Osteoblast (primary cell): ENCODE data around the gene PEX5L. TPM values are rescaled to one million over a fixed set of nuclear protein-coding genes. Genes with fewer than 3 reads are reported as not detected.

Experiments used
- DNase-seq: peaks from one replicate; pipeline ENCODE4 v3.0.0; 2011; ENCODE audit warnings: low spot score, mixed read lengths; ENCODE audit not compliant: insufficient read length; ENCODE audit errors: missing footprints
- H2AFZ ChIP-seq: 2 replicates; pipeline ENCODE4 v1.6.0; 2011; ENCODE audit warnings: mild to moderate bottlenecking, low read length
- H3K27ac ChIP-seq: 2 replicates; pipeline ENCODE4 v1.5.1; 2011; ENCODE audit warnings: mild to moderate bottlenecking, low read depth, low read length, moderate library complexity
- H3K27me3 ChIP-seq: 2 replicates; pipeline ENCODE4 v1.6.0; 2012; ENCODE audit warnings: mild to moderate bottlenecking, control low read depth, inconsistent platforms, low read length, moderate library complexity; ENCODE audit not compliant: insufficient read depth
- H3K36me3 ChIP-seq: 2 replicates; pipeline ENCODE4 v1.5.1; 2011; ENCODE audit warnings: mild to moderate bottlenecking, low read length, control low read depth, moderate library complexity; ENCODE audit not compliant: insufficient read depth
- H3K4me1 ChIP-seq: 2 replicates; pipeline ENCODE4 v1.5.1; 2011; ENCODE audit warnings: mild to moderate bottlenecking, low read length, control low read depth, moderate library complexity; ENCODE audit not compliant: insufficient read depth
- H3K4me2 ChIP-seq: 2 replicates; pipeline ENCODE4 v1.6.0; 2011; ENCODE audit warnings: mild to moderate bottlenecking, low read length; ENCODE audit not compliant: insufficient read depth
- H3K4me3 ChIP-seq: fragments of 200-600 bp; sonication (generic); 3 replicates; pipeline ENCODE4 v1.5.1; 2012; ENCODE audit warnings: mild to moderate bottlenecking, low read length, inconsistent platforms; ENCODE audit not compliant: insufficient read depth
- H3K79me2 ChIP-seq: 2 replicates; pipeline ENCODE4 v1.6.0; 2012; ENCODE audit warnings: mild to moderate bottlenecking, low read length, control low read depth, inconsistent platforms; ENCODE audit not compliant: insufficient read depth
- H3K9me3 ChIP-seq: 2 replicates; pipeline ENCODE4 v1.5.1; 2011; ENCODE audit warnings: low read depth, low read length, control low read depth
- H4K20me1 ChIP-seq: 2 replicates; pipeline ENCODE4 v1.6.0; 2012; ENCODE audit warnings: mild to moderate bottlenecking, low read length, control low read depth; ENCODE audit not compliant: insufficient read depth
- CTCF ChIP-seq: IDR thresholded peaks from 2 replicates; pipeline ENCODE4 v1.5.1; 2011; ENCODE audit warnings: mild to moderate bottlenecking, low read depth, low read length, moderate library complexity; ENCODE audit errors: extremely low read depth
- total RNA-seq: library from RNA; depleted of rRNA; stranded (reverse); fragments of >200 nt; gene quantifications from 2 replicates; pipeline ENCODE4 v1.2.3, GENCODE V29; 2012

The PEX5L gene
- total RNA-seq, 1 donor = 1.4 TPM

GRCh38 chr3:179929091-179929529 is 107.6 kb downstream of the PEX5L start:
- Histone ChIP-seq H3K4me3 (no peak overlapping the region), H3K27me3 (no peaks in the 10 kb centered on the region), H3K9me3 (no peaks in the 10 kb centered on the region), H3K27ac (no peak overlapping the region), H3K36me3 (no peaks in the 10 kb centered on the region), H3K79me2 (no peaks in the 10 kb centered on the region), H3K4me2 (no peak overlapping the region), H3K4me1 (no peaks in the 10 kb centered on the region), H2AFZ (no peak overlapping the region), H4K20me1 (no peaks in the 10 kb centered on the region)
- TF ChIP-seq CTCF = peak; percentile 82
- DNase-seq = peak; percentile 81

- Histone ChIP-seq H2AFZ (no peak overlapping the region), H3K4me2 (no peak overlapping the region), H3K27ac (no peak overlapping the region), H3K27me3 (no peaks in the 10 kb centered on the region), H3K79me2 (no peaks in the 10 kb centered on the region), H3K4me1 (no peaks in the 10 kb centered on the region), H3K4me3 (no peak overlapping the region), H3K9me3 (no peaks in the 10 kb centered on the region), H4K20me1 (no peaks in the 10 kb centered on the region), H3K36me3 (no peaks in the 10 kb centered on the region)
- TF ChIP-seq CTCF = no peak
- DNase-seq = no peak
Measured at GRCh38 chr3:179927191-179927590, 109.5 kb downstream of the PEX5L start.

DNA sequence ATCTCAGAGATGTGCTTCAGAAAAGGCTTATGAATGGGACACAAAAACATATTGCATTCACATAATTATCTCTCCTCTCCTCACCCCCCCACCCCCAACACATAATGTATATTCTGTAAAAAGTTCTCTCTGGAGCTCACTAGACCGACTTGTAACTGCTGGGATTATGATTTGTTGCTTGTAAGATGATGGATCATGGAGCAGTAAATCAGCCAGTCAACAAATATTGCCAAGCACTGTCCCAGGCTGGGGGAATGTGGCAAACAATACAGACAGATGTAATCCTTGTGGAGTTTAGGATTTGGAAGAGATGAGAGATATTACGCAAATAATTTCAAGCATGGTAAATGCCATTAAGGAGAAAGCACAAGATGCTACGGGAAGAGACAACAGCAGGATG is 114.8 kb downstream of the PEX5L start:
- Histone ChIP-seq H3K79me2 (no peaks in the 10 kb centered on the region), H3K36me3 (no peaks in the 10 kb centered on the region), H3K27ac (no peak overlapping the region), H3K4me2 (no peak overlapping the region), H2AFZ (no peak overlapping the region), H3K4me1 (no peaks in the 10 kb centered on the region), H4K20me1 (no peaks in the 10 kb centered on the region), H3K4me3 (no peak overlapping the region), H3K27me3 (no peaks in the 10 kb centered on the region), H3K9me3 (no peaks in the 10 kb centered on the region)
- DNase-seq = no peak
- TF ChIP-seq CTCF = no peak

- no peak overlapping the region for H3K27ac ChIP-seq
- no peak overlapping the region for H3K4me3 ChIP-seq
- H4K20me1 ChIP-seq = no peaks in the 10 kb centered on the region
- H3K36me3 ChIP-seq = no peaks in the 10 kb centered on the region
- no peaks in the 10 kb centered on the region for H3K79me2 ChIP-seq
- H3K4me1 ChIP-seq = no peaks in the 10 kb centered on the region
- no peaks in the 10 kb centered on the region for H3K9me3 ChIP-seq
- no peak overlapping the region for H3K4me2 ChIP-seq
- no peaks in the 10 kb centered on the region for H3K27me3 ChIP-seq
- no peak overlapping the region for H2AFZ ChIP-seq
- no peak for DNase-seq
- no peak for TF ChIP-seq CTCF
Measured at GRCh38 chr3:179921500-179921899, 115.2 kb downstream of the PEX5L start.
